A673 (cell line): Measurements from ENCODE around the gene CEMIP. TPM values are rescaled to one million over a fixed set of nuclear protein-coding genes. Genes with fewer than 3 reads are reported as not detected.

ENCODE experiments used
- BruUV-seq: library from RNA; stranded (reverse); fragments of 400-500 nt; replicated peaks from 2 replicates; lab custom pipeline; 2021; lab: Mats Ljungman, UMichigan
- CTCF ChIA-PET: fragments of 300-600 bp; sonication (Branson Sonifier 250); formaldehyde crosslinking; loops from one replicate; lab custom pipeline; 2022; ENCODE audit warnings: antibody characterized with exemption; lab: Charles Lee
- POLR2A ChIA-PET: fragments of 300-600 bp; sonication (Branson Sonifier 250); formaldehyde crosslinking; loops from one replicate; lab custom pipeline; 2022; ENCODE audit warnings: antibody characterized with exemption; ENCODE audit not compliant: low non-redundant PET; lab: Charles Lee
- DNase-seq: peaks from one replicate; pipeline ENCODE4 v3.0.0-alpha.2; 2015; ENCODE audit warnings: low spot score
- H3K27ac ChIP-seq: fragments of 200-600 bp; sonication (generic); 2 replicates; pipeline ENCODE4 v1.5.1; 2016; ENCODE audit warnings: mixed run types, low read depth, mild to moderate bottlenecking, mixed read lengths, antibody characterized with exemption, low read length; ENCODE audit not compliant: poor library complexity, severe bottlenecking
- H3K27me3 ChIP-seq: fragments of 200-600 bp; sonication (generic); replicated peaks from 2 replicates; pipeline ENCODE4 v1.6.1; 2017; ENCODE audit warnings: mixed run types, low read depth, mild to moderate bottlenecking, mixed read lengths, antibody characterized with exemption, low read length; ENCODE audit not compliant: insufficient read depth, poor library complexity
- H3K36me3 ChIP-seq: fragments of 200-600 bp; sonication (generic); 2 replicates; pipeline ENCODE4 v1.6.1; 2016; ENCODE audit warnings: mixed run types, mild to moderate bottlenecking, mixed read lengths, antibody characterized with exemption, low read length; ENCODE audit not compliant: insufficient read depth, poor library complexity, severe bottlenecking
- H3K4me1 ChIP-seq: fragments of 200-600 bp; sonication (generic); 2 replicates; pipeline ENCODE4 v1.6.1; 2017; ENCODE audit warnings: mixed run types, mild to moderate bottlenecking, mixed read lengths, antibody characterized with exemption, low read length; ENCODE audit not compliant: insufficient read depth, poor library complexity, severe bottlenecking
- H3K4me3 ChIP-seq: fragments of 200-600 bp; sonication (generic); 2 replicates; pipeline ENCODE4 v1.5.1; 2016; ENCODE audit warnings: low read depth, mixed run types, mild to moderate bottlenecking, mixed read lengths, low read length; ENCODE audit not compliant: poor library complexity, severe bottlenecking
- H3K9me3 ChIP-seq: fragments of 200-600 bp; sonication (generic); 2 replicates; pipeline ENCODE4 v1.6.1; 2016; ENCODE audit warnings: mixed run types, low read depth, mild to moderate bottlenecking, mixed read lengths, antibody characterized with exemption, low read length; ENCODE audit not compliant: poor library complexity, severe bottlenecking
- EZH2 ChIP-seq: fragments of 200-600 bp; sonication (generic); IDR thresholded peaks from 2 replicates; pipeline ENCODE4 v1.6.1; 2017; ENCODE audit warnings: borderline replicate concordance, low read depth, mild to moderate bottlenecking, mixed read lengths, antibody characterized with exemption, low read length; ENCODE audit not compliant: poor library complexity, severe bottlenecking
- intact Hi-C: fragments of 100-400 bp; cut with micrococcal nuclease; formaldehyde crosslinking; loops from one replicate; pipeline ENCODE4 v1.10.0; 2022; ENCODE audit not compliant: unreplicated experiment
- total RNA-seq: library from RNA; stranded (reverse); gene quantifications from 2 replicates; pipeline ENCODE4 v1.2.3, GENCODE V29; 2021
- TF ChIP-seq, protein P1 (sequence below): fragments of 300-800, 200-600 bp; sonication (generic); conservative IDR thresholded peaks from 2 replicates; pipeline ENCODE4 v1.5.1; 2017; ENCODE audit warnings: low read depth, mild to moderate bottlenecking, antibody characterized with exemption, low read length, moderate library complexity, mixed read lengths

Gene CEMIP
- total RNA-seq, 1 experiment from 2014 or later, result not detected

DNA sequence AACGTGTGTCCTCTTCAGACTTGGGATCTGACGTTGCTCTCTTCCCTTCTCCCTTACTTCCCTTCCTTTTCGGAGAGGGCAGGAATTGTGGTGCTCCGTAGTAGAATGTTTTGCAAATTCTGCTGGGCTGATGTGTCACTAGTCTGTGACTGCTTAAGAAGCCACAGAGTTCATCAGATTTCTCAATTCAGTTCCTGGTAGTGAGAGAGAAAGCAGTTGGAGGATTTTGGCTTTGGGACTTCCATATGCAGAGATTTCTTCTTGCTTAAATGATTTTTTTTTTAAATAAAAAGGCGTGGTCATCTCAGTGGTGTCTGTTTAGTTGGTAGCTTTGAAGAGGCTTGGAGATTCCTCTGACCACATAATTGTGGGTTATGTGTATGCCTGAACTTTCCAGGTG is 10.1 kb downstream of the CEMIP start:
- ChIA-PET CTCF (no interaction called here), POLR2A (no interaction called here)
- TF ChIP-seq EZH2, result no peak
- TF ChIP-seq, protein P1, sequence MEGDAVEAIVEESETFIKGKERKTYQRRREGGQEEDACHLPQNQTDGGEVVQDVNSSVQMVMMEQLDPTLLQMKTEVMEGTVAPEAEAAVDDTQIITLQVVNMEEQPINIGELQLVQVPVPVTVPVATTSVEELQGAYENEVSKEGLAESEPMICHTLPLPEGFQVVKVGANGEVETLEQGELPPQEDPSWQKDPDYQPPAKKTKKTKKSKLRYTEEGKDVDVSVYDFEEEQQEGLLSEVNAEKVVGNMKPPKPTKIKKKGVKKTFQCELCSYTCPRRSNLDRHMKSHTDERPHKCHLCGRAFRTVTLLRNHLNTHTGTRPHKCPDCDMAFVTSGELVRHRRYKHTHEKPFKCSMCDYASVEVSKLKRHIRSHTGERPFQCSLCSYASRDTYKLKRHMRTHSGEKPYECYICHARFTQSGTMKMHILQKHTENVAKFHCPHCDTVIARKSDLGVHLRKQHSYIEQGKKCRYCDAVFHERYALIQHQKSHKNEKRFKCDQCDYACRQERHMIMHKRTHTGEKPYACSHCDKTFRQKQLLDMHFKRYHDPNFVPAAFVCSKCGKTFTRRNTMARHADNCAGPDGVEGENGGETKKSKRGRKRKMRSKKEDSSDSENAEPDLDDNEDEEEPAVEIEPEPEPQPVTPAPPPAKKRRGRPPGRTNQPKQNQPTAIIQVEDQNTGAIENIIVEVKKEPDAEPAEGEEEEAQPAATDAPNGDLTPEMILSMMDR, result no peak
- no peak for DNase-seq
- no peaks in the 10 kb centered on the region for H3K9me3 ChIP-seq
- no peaks in the 10 kb centered on the region for H3K4me1 ChIP-seq
- BruUV-seq, result no TSS peak
- no peak overlapping the region for H3K4me3 ChIP-seq
- H3K27ac ChIP-seq, result no peak overlapping the region
- intact Hi-C loops, result no loop called here
- no peaks in the 10 kb centered on the region for H3K36me3 ChIP-seq
- H3K27me3 ChIP-seq, result peaks cover 11% of the 10 kb centered on the region

- Histone ChIP-seq H3K36me3 (no peaks in the 10 kb centered on the region), H3K4me3 (no peak overlapping the region), H3K27ac (no peak overlapping the region), H3K9me3 (no peaks in the 10 kb centered on the region), H3K27me3 (peaks cover 11% of the 10 kb centered on the region), H3K4me1 (no peaks in the 10 kb centered on the region)
- POLR2A ChIA-PET, result no interaction called here
- CTCF ChIA-PET, result no interaction called here
- intact Hi-C loops, result no loop called here
- TF ChIP-seq, protein P1, result no peak
- no peak for TF ChIP-seq EZH2
- DNase-seq, result no peak
- BruUV-seq, result no TSS peak
These were observed 10.6 kb downstream of the CEMIP start for GRCh38 chr15:80789796-80790195.

DNA sequence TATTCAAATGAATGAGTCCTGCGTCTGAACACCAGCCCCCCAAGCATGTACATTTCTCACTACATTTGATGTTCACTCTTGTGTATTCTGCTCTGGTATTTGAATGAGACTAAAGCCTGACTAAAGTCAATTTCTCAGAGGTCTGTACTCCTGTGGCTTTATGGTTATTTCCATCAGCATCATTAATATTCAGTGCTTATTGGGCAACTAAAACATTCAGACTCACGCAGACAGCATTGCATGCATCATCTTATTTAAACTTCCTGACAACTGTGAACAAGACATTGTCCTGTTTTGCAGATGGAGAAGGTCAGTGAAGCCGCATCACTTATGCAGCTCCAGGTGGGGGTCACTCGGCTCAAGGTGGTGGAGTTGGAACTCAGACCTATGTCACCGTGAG is 11.1 kb downstream of the CEMIP start:
- Histone ChIP-seq H3K9me3 (no peaks in the 10 kb centered on the region), H3K27me3 (peaks cover 11% of the 10 kb centered on the region), H3K4me1 (no peaks in the 10 kb centered on the region), H3K27ac (no peak overlapping the region), H3K4me3 (no peak overlapping the region), H3K36me3 (no peaks in the 10 kb centered on the region)
- POLR2A ChIA-PET, result no interaction called here
- CTCF ChIA-PET, result no interaction called here
- intact Hi-C loops, result no loop called here
- TF ChIP-seq, protein P1, result no peak
- no peak for TF ChIP-seq EZH2
- BruUV-seq, result no TSS peak
- no peak for DNase-seq
